ENCODE measurements around the gene ADCY2. TPM values are rescaled to one million over a fixed set of nuclear protein-coding genes. Genes with fewer than 3 reads are reported as not detected.

Gene ADCY2
- polyA plus RNA-seq, 1 of the 3 experiments (the other 2 are of a cell fraction), result not detected

GRCh38 chr5:7855611-7856010 lies 459.7 kb downstream of the ADCY2 start:
- Histone ChIP-seq H3F3A (replicated peaks; ENCODE audit: insufficient read depth) (peaks cover 8% of the 10 kb centered on the region), H3K27ac (ENCODE audit: low read depth in 2 of 2, low read length in 1 of 2) (no peak overlapping the region), H3K4me1 (ENCODE audit: control insufficient read depth in 1 of 2, insufficient read depth in 2 of 2, low read depth in 1 of 2, low read length in 1 of 2) (peaks cover 8 to 11% of the 10 kb centered on the region in 2 experiments; a peak in 2 of 4 replicates), H3K36me3 (replicated peaks in 1 of 2; ENCODE audit: control insufficient read depth in 1 of 2, insufficient read depth in 2 of 2, low read length in 1 of 2) (peaks cover 15 to 22% of the 10 kb centered on the region in 2 experiments), H3K9me2 (no peaks in the 10 kb centered on the region), H3K27me3 (ENCODE audit: insufficient read depth) (no peaks in the 10 kb centered on the region; the same call in 1 of the 2 replicates), H3K4me3 (ENCODE audit: low read depth in 2 of 2, low read length in 1 of 2) (no peak overlapping the region), H3K9me3 (no peaks in the 10 kb centered on the region), H3K79me2 (ENCODE audit: insufficient read depth) (no peaks in the 10 kb centered on the region), H2AFZ (ENCODE audit: low read depth) (no peak overlapping the region), H4K20me1 (ENCODE audit: insufficient read depth) (no peaks in the 10 kb centered on the region), H3K9ac (no peak overlapping the region), H3K4me2 (no peak overlapping the region)
- no peak for DNase-seq
- ChIA-PET POLR2A (no interaction called here), CTCF (interaction anchor here (1.0 to 4.0 kb wide), 5 partner anchors 10 to 595 kb away, joined by 3 to 34 read pairs (median 10); partner anchors contain the start of genes FASTKD3 and MTRR)
- no peak for TF ChIP-seq RFX5 (IDR thresholded peaks at IDR 0.05; ENCODE audit: low read length)
- WGBS (ENCODE audit: low lambda C conversion rate), result 51% methylated on average over 3 of the region's 3 CpGs

DNA sequence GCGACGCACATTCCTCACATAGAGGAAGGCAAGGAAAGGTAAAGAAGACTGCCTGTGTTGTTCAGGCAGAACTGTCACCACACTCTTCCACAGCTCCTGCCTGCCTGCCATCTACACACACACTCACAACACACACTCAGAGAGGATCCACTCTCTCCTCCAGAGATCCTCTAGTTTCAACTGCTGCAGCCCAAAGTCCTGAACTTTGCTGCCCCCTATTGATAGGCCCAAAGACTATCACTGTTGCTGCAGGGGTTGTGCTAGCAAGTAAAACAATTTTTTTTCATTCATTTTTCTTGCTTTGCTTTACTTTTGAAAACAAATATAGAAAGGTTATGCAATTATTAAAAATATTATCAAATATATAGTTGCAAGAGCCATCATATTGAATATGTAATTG lies 460.9 kb downstream of the ADCY2 start:
- Histone ChIP-seq H3K9me3 (no peaks in the 10 kb centered on the region), H3K79me2 (ENCODE audit: insufficient read depth) (no peaks in the 10 kb centered on the region), H3K36me3 (replicated peaks in 1 of 2; ENCODE audit: control insufficient read depth in 1 of 2, insufficient read depth in 2 of 2, low read length in 1 of 2) (peaks cover 24 to 35% of the 10 kb centered on the region in 2 experiments), H4K20me1 (ENCODE audit: insufficient read depth) (no peaks in the 10 kb centered on the region), H3K27ac (ENCODE audit: low read depth in 2 of 2, low read length in 1 of 2) (no peak overlapping the region), H3K9me2 (no peaks in the 10 kb centered on the region), H3F3A (replicated peaks; ENCODE audit: insufficient read depth) (peaks cover 8% of the 10 kb centered on the region), H3K4me1 (ENCODE audit: control insufficient read depth in 1 of 2, insufficient read depth in 2 of 2, low read depth in 1 of 2, low read length in 1 of 2) (peaks cover 4 to 11% of the 10 kb centered on the region in 2 experiments; a peak in 2 of 4 replicates), H3K4me2 (no peak overlapping the region), H2AFZ (ENCODE audit: low read depth) (no peak overlapping the region), H3K9ac (no peak overlapping the region), H3K27me3 (ENCODE audit: insufficient read depth) (no peaks in the 10 kb centered on the region; the same call in 1 of the 2 replicates), H3K4me3 (ENCODE audit: low read depth in 2 of 2, low read length in 1 of 2) (no peak overlapping the region)
- CTCF ChIA-PET, result interaction anchor here (0.6 to 4.0 kb wide), 14 partner anchors 11 to 1035 kb away, joined by 3 to 34 read pairs (median 4); partner anchors contain the start of genes FASTKD3 and MTRR
- POLR2A ChIA-PET, result no interaction called here
- WGBS (ENCODE audit: low lambda C conversion rate), result 100% methylated on average over 2 of the region's 2 CpGs
- TF ChIP-seq, protein P1, sequence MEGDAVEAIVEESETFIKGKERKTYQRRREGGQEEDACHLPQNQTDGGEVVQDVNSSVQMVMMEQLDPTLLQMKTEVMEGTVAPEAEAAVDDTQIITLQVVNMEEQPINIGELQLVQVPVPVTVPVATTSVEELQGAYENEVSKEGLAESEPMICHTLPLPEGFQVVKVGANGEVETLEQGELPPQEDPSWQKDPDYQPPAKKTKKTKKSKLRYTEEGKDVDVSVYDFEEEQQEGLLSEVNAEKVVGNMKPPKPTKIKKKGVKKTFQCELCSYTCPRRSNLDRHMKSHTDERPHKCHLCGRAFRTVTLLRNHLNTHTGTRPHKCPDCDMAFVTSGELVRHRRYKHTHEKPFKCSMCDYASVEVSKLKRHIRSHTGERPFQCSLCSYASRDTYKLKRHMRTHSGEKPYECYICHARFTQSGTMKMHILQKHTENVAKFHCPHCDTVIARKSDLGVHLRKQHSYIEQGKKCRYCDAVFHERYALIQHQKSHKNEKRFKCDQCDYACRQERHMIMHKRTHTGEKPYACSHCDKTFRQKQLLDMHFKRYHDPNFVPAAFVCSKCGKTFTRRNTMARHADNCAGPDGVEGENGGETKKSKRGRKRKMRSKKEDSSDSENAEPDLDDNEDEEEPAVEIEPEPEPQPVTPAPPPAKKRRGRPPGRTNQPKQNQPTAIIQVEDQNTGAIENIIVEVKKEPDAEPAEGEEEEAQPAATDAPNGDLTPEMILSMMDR (IDR thresholded peaks at IDR 0.05), result peak; percentile 67
- TF ChIP-seq SMC3 (IDR thresholded peaks at IDR 0.05; ENCODE audit: low read depth, low read length), result peak; percentile 29; the same call in 1 of the 2 replicates
- TF ChIP-seq, protein P2, sequence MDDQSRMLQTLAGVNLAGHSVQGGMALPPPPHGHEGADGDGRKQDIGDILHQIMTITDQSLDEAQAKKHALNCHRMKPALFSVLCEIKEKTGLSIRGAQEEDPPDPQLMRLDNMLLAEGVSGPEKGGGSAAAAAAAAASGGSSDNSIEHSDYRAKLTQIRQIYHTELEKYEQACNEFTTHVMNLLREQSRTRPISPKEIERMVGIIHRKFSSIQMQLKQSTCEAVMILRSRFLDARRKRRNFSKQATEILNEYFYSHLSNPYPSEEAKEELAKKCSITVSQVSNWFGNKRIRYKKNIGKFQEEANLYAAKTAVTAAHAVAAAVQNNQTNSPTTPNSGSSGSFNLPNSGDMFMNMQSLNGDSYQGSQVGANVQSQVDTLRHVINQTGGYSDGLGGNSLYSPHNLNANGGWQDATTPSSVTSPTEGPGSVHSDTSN (IDR thresholded peaks at IDR 0.05), result no peak
- TF ChIP-seq TEAD4 (IDR thresholded peaks at IDR 0.05; ENCODE audit: borderline replicate concordance, insufficient read depth), result no peak
- TF ChIP-seq RAD21 (IDR thresholded peaks at IDR 0.05; ENCODE audit: low read length), result peak; percentile 80
- DNase-seq, result peak; percentile 65

GRCh38 chr5:7857361-7857760 lies 461.4 kb downstream of the ADCY2 start:
- H3K27me3 ChIP-seq (ENCODE audit: insufficient read depth), result no peaks in the 10 kb centered on the region
- peaks cover 4 to 11% of the 10 kb centered on the region in 2 experiments; a peak in 2 of 4 replicates for H3K4me1 ChIP-seq (ENCODE audit: control insufficient read depth in 1 of 2, insufficient read depth in 2 of 2, low read depth in 1 of 2, low read length in 1 of 2)
- H3K4me3 ChIP-seq (ENCODE audit: low read depth in 2 of 2, low read length in 1 of 2), result no peak overlapping the region
- CTCF ChIA-PET, result interaction anchor here (0.6 to 4.0 kb wide), 15 partner anchors 11 to 1035 kb away, joined by 3 to 34 read pairs (median 4); partner anchors contain the start of genes FASTKD3 and MTRR
- 82% methylated on average over 5 of the region's 5 CpGs for WGBS (ENCODE audit: low lambda C conversion rate)
- peaks cover 29 to 40% of the 10 kb centered on the region in 2 experiments for H3K36me3 ChIP-seq (replicated peaks in 1 of 2; ENCODE audit: control insufficient read depth in 1 of 2, insufficient read depth in 2 of 2, low read length in 1 of 2)
- no peak for DNase-seq
- no peak overlapping the region for H3K27ac ChIP-seq (ENCODE audit: low read depth in 2 of 2, low read length in 1 of 2)
- H3K4me2 ChIP-seq, result no peak overlapping the region
- H4K20me1 ChIP-seq (ENCODE audit: insufficient read depth), result no peaks in the 10 kb centered on the region
- no peaks in the 10 kb centered on the region for H3K9me2 ChIP-seq
- no peak overlapping the region for H2AFZ ChIP-seq (ENCODE audit: low read depth)
- H3K79me2 ChIP-seq (ENCODE audit: insufficient read depth), result no peaks in the 10 kb centered on the region
- no peak overlapping the region for H3K9ac ChIP-seq
- H3F3A ChIP-seq (replicated peaks; ENCODE audit: insufficient read depth), result peaks cover 8% of the 10 kb centered on the region
- H3K9me3 ChIP-seq, result no peaks in the 10 kb centered on the region
- POLR2A ChIA-PET, result no interaction called here
- TF ChIP-seq TCF12 (IDR thresholded peaks at IDR 0.05) (no peak), IRF3 (IDR thresholded peaks at IDR 0.05; ENCODE audit: low read depth, low read length) (no peak), RAD21 (IDR thresholded peaks at IDR 0.05; ENCODE audit: low read length) (no peak), TEAD4 (IDR thresholded peaks at IDR 0.05; ENCODE audit: borderline replicate concordance, insufficient read depth) (no peak), RXRA (IDR thresholded peaks at IDR 0.05; ENCODE audit: borderline replicate concordance, low read depth) (no peak), YY1 (IDR thresholded peaks at IDR 0.05; ENCODE audit: low read depth) (no peak), EZH2phosphoT487 (IDR thresholded peaks at IDR 0.05; ENCODE audit: borderline replicate concordance, low read depth) (no peak), FOXJ3 (CRISPR knock-in tag; IDR thresholded peaks at IDR 0.05) (no peak)
- TF ChIP-seq, protein P3, sequence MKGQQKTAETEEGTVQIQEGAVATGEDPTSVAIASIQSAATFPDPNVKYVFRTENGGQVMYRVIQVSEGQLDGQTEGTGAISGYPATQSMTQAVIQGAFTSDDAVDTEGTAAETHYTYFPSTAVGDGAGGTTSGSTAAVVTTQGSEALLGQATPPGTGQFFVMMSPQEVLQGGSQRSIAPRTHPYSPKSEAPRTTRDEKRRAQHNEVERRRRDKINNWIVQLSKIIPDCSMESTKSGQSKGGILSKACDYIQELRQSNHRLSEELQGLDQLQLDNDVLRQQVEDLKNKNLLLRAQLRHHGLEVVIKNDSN (IDR thresholded peaks at IDR 0.05; ENCODE audit: borderline replicate concordance, low read depth), result no peak
- TF ChIP-seq, protein P1 (IDR thresholded peaks at IDR 0.05), result no peak

Data from SK-N-SH (cell line).